GM23338 (cell line): ENCODE data around the gene CDKL4.

ENCODE experiments used
- EZH2 ChIP-seq: fragments of 200-600 bp; sonication (generic); IDR thresholded peaks from one replicate; pipeline ENCODE4 v1.8.0; 2017; ENCODE audit warnings: antibody characterized with exemption, mild to moderate bottlenecking, low read depth; ENCODE audit not compliant: unreplicated experiment
- EZH2phosphoT487 ChIP-seq: fragments of 200-600 bp; sonication (generic); IDR thresholded peaks from one replicate; pipeline ENCODE4 v1.8.1; 2018; ENCODE audit warnings: antibody characterized with exemption; ENCODE audit not compliant: unreplicated experiment
- NANOG ChIP-seq: IDR thresholded peaks from 2 replicates; pipeline ENCODE4 v1.6.1; 2016; ENCODE audit warnings: antibody characterized with exemption, borderline replicate concordance
- POLR2AphosphoS5 ChIP-seq: IDR thresholded peaks from 2 replicates; pipeline ENCODE4 v1.6.1; 2016; ENCODE audit warnings: antibody characterized with exemption, low read depth
- STAT1 ChIP-seq: IDR thresholded peaks from one replicate; pipeline ENCODE4 v1.6.1; 2016; ENCODE audit warnings: antibody characterized with exemption; ENCODE audit not compliant: unreplicated experiment
- ZNF114 ChIP-seq: fragments of 250-450 bp; sonication (Bioruptor Pico); IDR thresholded peaks from 2 replicates; pipeline ENCODE4 v1.5.0; 2020; ENCODE audit warnings: mild to moderate bottlenecking, moderate library complexity
- ZNF331 ChIP-seq: fragments of 250-450 bp; sonication (Bioruptor Pico); IDR thresholded peaks from 2 replicates; pipeline ENCODE4 v1.5.0; 2020; ENCODE audit warnings: low read depth, mild to moderate bottlenecking, moderate library complexity
- TF ChIP-seq, protein P1 (sequence below), 2 experiments: fragments of 200-600 bp in 1 of 2; sonication (generic) in 1 of 2; conservative IDR thresholded peaks; 2 replicates each; pipeline versions ENCODE4 v1.5.1 to v1.6.1; 2016 to 2017; ENCODE audit warnings: antibody characterized with exemption in 2 of 2, low read depth in 2 of 2, mild to moderate bottlenecking in 2 of 2, moderate library complexity in 1 of 2
- TF ChIP-seq, protein P2 (sequence below): IDR thresholded peaks from one replicate; pipeline ENCODE4 v1.6.1; 2018; ENCODE audit warnings: antibody characterized with exemption; ENCODE audit not compliant: unreplicated experiment
- TF ChIP-seq, protein P3 (sequence below): IDR thresholded peaks from 2 replicates; pipeline ENCODE4 v1.6.1; 2016; ENCODE audit warnings: antibody characterized with exemption
- TF ChIP-seq, protein P4 (sequence below): fragments of 250-450 bp; sonication (Bioruptor Pico); IDR thresholded peaks from 2 replicates; pipeline ENCODE4 v1.5.0; 2020; ENCODE audit warnings: mild to moderate bottlenecking, moderate library complexity

DNA sequence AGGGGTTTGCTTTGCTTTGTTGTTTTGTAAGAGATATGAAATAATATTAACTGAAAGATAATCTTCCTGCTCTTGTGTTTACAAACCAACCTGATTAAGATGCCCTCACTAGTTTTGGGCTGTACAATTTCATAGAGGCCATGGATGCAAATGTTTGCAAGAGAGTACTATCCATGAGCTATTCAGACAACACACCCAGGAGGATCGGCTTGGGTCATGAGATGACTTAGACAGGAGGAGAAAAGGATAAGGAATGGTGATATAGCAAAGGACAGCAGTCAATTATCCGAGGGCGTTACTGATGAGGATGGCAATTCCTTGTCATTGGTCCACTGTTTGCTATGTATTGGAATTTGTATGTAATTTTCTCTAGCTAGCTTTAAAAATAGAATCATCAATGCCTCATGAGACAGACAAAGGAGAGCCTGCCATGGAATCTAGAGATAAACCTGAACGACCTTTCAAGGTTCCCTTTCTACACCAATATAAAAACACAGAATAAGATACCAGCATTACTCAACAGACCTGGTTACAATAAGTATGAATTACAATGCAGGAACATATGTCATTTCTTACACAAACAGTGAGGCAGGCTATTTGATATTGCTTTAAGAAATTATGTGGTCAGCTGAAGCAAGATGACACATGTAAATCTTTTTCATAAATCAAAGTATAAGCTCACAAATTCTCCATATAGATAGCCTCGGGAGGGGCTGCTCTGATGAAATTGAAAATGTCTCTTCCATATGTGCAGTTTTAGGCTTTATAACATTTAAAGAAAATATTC, 68.6 kb downstream of the CDKL4 start:
- no peak for TF ChIP-seq POLR2AphosphoS5
- TF ChIP-seq, protein P1, sequence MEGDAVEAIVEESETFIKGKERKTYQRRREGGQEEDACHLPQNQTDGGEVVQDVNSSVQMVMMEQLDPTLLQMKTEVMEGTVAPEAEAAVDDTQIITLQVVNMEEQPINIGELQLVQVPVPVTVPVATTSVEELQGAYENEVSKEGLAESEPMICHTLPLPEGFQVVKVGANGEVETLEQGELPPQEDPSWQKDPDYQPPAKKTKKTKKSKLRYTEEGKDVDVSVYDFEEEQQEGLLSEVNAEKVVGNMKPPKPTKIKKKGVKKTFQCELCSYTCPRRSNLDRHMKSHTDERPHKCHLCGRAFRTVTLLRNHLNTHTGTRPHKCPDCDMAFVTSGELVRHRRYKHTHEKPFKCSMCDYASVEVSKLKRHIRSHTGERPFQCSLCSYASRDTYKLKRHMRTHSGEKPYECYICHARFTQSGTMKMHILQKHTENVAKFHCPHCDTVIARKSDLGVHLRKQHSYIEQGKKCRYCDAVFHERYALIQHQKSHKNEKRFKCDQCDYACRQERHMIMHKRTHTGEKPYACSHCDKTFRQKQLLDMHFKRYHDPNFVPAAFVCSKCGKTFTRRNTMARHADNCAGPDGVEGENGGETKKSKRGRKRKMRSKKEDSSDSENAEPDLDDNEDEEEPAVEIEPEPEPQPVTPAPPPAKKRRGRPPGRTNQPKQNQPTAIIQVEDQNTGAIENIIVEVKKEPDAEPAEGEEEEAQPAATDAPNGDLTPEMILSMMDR (conservative IDR thresholded peaks at IDR 0.05; ENCODE audit: low read depth in 2 of 2): no peak
- no peak for TF ChIP-seq EZH2phosphoT487
- TF ChIP-seq EZH2: no peak
- TF ChIP-seq NANOG: no peak
- no peak for TF ChIP-seq ZNF331 (CRISPR knock-in tag)
- TF ChIP-seq, protein P2, sequence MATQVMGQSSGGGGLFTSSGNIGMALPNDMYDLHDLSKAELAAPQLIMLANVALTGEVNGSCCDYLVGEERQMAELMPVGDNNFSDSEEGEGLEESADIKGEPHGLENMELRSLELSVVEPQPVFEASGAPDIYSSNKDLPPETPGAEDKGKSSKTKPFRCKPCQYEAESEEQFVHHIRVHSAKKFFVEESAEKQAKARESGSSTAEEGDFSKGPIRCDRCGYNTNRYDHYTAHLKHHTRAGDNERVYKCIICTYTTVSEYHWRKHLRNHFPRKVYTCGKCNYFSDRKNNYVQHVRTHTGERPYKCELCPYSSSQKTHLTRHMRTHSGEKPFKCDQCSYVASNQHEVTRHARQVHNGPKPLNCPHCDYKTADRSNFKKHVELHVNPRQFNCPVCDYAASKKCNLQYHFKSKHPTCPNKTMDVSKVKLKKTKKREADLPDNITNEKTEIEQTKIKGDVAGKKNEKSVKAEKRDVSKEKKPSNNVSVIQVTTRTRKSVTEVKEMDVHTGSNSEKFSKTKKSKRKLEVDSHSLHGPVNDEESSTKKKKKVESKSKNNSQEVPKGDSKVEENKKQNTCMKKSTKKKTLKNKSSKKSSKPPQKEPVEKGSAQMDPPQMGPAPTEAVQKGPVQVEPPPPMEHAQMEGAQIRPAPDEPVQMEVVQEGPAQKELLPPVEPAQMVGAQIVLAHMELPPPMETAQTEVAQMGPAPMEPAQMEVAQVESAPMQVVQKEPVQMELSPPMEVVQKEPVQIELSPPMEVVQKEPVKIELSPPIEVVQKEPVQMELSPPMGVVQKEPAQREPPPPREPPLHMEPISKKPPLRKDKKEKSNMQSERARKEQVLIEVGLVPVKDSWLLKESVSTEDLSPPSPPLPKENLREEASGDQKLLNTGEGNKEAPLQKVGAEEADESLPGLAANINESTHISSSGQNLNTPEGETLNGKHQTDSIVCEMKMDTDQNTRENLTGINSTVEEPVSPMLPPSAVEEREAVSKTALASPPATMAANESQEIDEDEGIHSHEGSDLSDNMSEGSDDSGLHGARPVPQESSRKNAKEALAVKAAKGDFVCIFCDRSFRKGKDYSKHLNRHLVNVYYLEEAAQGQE: no peak
- TF ChIP-seq ZNF114 (CRISPR knock-in tag): no peak
- TF ChIP-seq, protein P3, sequence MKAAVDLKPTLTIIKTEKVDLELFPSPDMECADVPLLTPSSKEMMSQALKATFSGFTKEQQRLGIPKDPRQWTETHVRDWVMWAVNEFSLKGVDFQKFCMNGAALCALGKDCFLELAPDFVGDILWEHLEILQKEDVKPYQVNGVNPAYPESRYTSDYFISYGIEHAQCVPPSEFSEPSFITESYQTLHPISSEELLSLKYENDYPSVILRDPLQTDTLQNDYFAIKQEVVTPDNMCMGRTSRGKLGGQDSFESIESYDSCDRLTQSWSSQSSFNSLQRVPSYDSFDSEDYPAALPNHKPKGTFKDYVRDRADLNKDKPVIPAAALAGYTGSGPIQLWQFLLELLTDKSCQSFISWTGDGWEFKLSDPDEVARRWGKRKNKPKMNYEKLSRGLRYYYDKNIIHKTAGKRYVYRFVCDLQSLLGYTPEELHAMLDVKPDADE: no peak
- TF ChIP-seq, protein P4, sequence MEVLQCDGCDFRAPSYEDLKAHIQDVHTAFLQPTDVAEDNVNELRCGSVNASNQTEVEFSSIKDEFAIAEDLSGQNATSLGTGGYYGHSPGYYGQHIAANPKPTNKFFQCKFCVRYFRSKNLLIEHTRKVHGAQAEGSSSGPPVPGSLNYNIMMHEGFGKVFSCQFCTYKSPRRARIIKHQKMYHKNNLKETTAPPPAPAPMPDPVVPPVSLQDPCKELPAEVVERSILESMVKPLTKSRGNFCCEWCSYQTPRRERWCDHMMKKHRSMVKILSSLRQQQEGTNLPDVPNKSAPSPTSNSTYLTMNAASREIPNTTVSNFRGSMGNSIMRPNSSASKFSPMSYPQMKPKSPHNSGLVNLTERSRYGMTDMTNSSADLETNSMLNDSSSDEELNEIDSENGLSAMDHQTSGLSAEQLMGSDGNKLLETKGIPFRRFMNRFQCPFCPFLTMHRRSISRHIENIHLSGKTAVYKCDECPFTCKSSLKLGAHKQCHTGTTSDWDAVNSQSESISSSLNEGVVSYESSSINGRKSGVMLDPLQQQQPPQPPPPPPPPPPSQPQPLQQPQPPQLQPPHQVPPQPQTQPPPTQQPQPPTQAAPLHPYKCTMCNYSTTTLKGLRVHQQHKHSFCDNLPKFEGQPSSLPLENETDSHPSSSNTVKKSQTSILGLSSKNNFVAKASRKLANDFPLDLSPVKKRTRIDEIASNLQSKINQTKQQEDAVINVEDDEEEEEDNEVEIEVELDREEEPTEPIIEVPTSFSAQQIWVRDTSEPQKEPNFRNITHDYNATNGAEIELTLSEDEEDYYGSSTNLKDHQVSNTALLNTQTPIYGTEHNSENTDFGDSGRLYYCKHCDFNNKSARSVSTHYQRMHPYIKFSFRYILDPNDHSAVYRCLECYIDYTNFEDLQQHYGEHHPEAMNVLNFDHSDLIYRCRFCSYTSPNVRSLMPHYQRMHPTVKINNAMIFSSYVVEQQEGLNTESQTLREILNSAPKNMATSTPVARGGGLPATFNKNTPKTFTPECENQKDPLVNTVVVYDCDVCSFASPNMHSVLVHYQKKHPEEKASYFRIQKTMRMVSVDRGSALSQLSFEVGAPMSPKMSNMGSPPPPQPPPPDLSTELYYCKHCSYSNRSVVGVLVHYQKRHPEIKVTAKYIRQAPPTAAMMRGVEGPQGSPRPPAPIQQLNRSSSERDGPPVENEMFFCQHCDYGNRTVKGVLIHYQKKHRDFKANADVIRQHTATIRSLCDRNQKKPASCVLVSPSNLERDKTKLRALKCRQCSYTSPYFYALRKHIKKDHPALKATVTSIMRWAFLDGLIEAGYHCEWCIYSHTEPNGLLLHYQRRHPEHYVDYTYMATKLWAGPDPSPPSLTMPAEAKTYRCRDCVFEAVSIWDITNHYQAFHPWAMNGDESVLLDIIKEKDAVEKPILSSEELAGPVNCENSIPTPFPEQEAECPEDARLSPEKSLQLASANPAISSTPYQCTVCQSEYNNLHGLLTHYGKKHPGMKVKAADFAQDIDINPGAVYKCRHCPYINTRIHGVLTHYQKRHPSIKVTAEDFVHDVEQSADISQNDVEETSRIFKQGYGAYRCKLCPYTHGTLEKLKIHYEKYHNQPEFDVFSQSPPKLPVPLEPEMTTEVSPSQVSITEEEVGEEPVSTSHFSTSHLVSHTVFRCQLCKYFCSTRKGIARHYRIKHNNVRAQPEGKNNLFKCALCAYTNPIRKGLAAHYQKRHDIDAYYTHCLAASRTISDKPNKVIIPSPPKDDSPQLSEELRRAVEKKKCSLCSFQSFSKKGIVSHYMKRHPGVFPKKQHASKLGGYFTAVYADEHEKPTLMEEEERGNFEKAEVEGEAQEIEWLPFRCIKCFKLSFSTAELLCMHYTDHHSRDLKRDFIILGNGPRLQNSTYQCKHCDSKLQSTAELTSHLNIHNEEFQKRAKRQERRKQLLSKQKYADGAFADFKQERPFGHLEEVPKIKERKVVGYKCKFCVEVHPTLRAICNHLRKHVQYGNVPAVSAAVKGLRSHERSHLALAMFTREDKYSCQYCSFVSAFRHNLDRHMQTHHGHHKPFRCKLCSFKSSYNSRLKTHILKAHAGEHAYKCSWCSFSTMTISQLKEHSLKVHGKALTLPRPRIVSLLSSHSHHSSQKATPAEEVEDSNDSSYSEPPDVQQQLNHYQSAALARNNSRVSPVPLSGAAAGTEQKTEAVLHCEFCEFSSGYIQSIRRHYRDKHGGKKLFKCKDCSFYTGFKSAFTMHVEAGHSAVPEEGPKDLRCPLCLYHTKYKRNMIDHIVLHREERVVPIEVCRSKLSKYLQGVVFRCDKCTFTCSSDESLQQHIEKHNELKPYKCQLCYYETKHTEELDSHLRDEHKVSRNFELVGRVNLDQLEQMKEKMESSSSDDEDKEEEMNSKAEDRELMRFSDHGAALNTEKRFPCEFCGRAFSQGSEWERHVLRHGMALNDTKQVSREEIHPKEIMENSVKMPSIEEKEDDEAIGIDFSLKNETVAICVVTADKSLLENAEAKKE: no peak
- TF ChIP-seq STAT1: no peak
